ENCODE results near the gene UNC45A.

UNC45A gene

DNA sequence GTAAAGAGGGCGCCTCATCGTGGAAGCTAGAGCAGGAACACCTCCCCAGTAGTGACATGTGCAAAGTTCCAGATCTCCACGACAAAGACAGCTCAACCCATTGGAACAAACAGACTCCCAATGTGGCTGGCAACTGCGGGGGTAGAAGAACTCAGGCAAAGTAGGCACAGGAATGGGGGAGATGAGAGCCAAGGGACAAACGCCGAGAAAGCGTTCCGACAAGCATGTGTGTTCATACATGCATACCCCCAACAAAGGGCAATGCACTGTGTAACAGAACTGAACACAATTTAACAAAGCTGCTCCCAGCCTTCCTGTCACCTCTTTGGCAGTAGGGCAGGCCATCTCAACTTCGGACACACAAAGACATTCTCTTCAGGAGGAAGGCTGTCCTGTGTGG, 31.2 kb downstream of the UNC45A start:
- H3F3A ChIP-seq (ENCODE audit: insufficient read depth, low read length), result no peaks in the 10 kb centered on the region
- H4K20me1 ChIP-seq (ENCODE audit: insufficient read depth, low read length), result no peaks in the 10 kb centered on the region
- H2AFZ ChIP-seq (ENCODE audit: low read length), result no peak overlapping the region
- no peaks in the 10 kb centered on the region for H3K27me3 ChIP-seq (ENCODE audit: insufficient read depth, low read length)
- no peaks in the 10 kb centered on the region for H3K9me2 ChIP-seq (ENCODE audit: low read depth, low read length)
- H3K4me2 ChIP-seq (ENCODE audit: low read length), result no peak overlapping the region
- no peaks in the 10 kb centered on the region for H3K4me1 ChIP-seq (ENCODE audit: insufficient read depth, low read length, severe bottlenecking)
- H3K4me3 ChIP-seq (ENCODE audit: low read depth, low read length, poor library complexity, severe bottlenecking), result no peak overlapping the region
- H3K9me3 ChIP-seq (ENCODE audit: low read length), result no peaks in the 10 kb centered on the region
- no peak overlapping the region for H3K27ac ChIP-seq (ENCODE audit: low read depth, low read length, poor library complexity, severe bottlenecking)
- TF ChIP-seq CTCF (IDR thresholded peaks at IDR 0.05; ENCODE audit: low read length), result no peak
- no peak for TF ChIP-seq EZH2 (IDR thresholded peaks at IDR 0.05; ENCODE audit: borderline replicate concordance, low read length)
- H3K36me3 ChIP-seq (ENCODE audit: insufficient read depth, low read length), result peaks cover 95% of the 10 kb centered on the region
- H3K9ac ChIP-seq (ENCODE audit: low read length), result no peak overlapping the region
- H3K79me2 ChIP-seq (ENCODE audit: insufficient read depth, low read length), result no peaks in the 10 kb centered on the region

GRCh38 chr15:90967206-90967605, 32.1 kb downstream of the UNC45A start:
- H4K20me1 ChIP-seq (ENCODE audit: insufficient read depth, low read length), result no peaks in the 10 kb centered on the region
- TF ChIP-seq CTCF (IDR thresholded peaks at IDR 0.05; ENCODE audit: low read length), result no peak
- no peak for TF ChIP-seq EZH2 (IDR thresholded peaks at IDR 0.05; ENCODE audit: borderline replicate concordance, low read length)
- H3K27ac ChIP-seq (ENCODE audit: low read depth, low read length, poor library complexity, severe bottlenecking), result no peak overlapping the region
- no peak overlapping the region for H3K4me2 ChIP-seq (ENCODE audit: low read length)
- no peak overlapping the region for H3K4me3 ChIP-seq (ENCODE audit: low read depth, low read length, poor library complexity, severe bottlenecking)
- no peaks in the 10 kb centered on the region for H3K9me2 ChIP-seq (ENCODE audit: low read depth, low read length)
- H2AFZ ChIP-seq (ENCODE audit: low read length), result no peak overlapping the region
- no peaks in the 10 kb centered on the region for H3K79me2 ChIP-seq (ENCODE audit: insufficient read depth, low read length)
- H3K9me3 ChIP-seq (ENCODE audit: low read length), result no peaks in the 10 kb centered on the region
- no peak overlapping the region for H3K9ac ChIP-seq (ENCODE audit: low read length)
- H3K36me3 ChIP-seq (ENCODE audit: insufficient read depth, low read length), result peaks cover 87% of the 10 kb centered on the region
- H3K4me1 ChIP-seq (ENCODE audit: insufficient read depth, low read length, severe bottlenecking), result no peaks in the 10 kb centered on the region
- no peaks in the 10 kb centered on the region for H3K27me3 ChIP-seq (ENCODE audit: insufficient read depth, low read length)
- H3F3A ChIP-seq (ENCODE audit: insufficient read depth, low read length), result no peaks in the 10 kb centered on the region

DNA sequence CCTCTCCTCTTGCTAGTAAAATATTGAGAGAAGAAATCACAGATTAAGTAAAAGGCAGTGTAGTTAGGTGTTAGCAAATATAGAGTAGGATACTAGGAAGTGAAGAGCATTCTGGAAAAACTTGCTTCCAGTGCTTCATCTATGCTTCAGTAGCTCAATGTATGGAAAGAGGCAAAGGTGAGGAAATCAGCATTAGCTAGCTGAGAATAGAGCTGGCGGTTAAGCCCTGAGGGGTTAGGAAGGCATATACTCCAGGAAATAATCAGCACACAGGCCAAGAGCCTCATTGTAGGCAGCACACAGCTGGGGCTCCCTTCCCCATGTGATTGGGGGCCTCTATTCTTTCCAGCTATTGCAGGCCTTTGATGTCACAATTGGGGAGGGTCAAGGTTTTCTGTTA, 33.3 kb downstream of the UNC45A start:
- H3K9me2 ChIP-seq (ENCODE audit: low read depth, low read length), result no peaks in the 10 kb centered on the region
- no peak for TF ChIP-seq EZH2 (IDR thresholded peaks at IDR 0.05; ENCODE audit: borderline replicate concordance, low read length)
- TF ChIP-seq CTCF (IDR thresholded peaks at IDR 0.05; ENCODE audit: low read length), result no peak
- no peak overlapping the region for H3K4me3 ChIP-seq (ENCODE audit: low read depth, low read length, poor library complexity, severe bottlenecking)
- H3K9me3 ChIP-seq (ENCODE audit: low read length), result no peaks in the 10 kb centered on the region
- no peaks in the 10 kb centered on the region for H3K79me2 ChIP-seq (ENCODE audit: insufficient read depth, low read length)
- no peak overlapping the region for H3K27ac ChIP-seq (ENCODE audit: low read depth, low read length, poor library complexity, severe bottlenecking)
- H3F3A ChIP-seq (ENCODE audit: insufficient read depth, low read length), result no peaks in the 10 kb centered on the region
- no peaks in the 10 kb centered on the region for H3K27me3 ChIP-seq (ENCODE audit: insufficient read depth, low read length)
- no peak overlapping the region for H2AFZ ChIP-seq (ENCODE audit: low read length)
- peaks cover 86% of the 10 kb centered on the region for H3K36me3 ChIP-seq (ENCODE audit: insufficient read depth, low read length)
- no peaks in the 10 kb centered on the region for H3K4me1 ChIP-seq (ENCODE audit: insufficient read depth, low read length, severe bottlenecking)
- H4K20me1 ChIP-seq (ENCODE audit: insufficient read depth, low read length), result no peaks in the 10 kb centered on the region
- no peak overlapping the region for H3K4me2 ChIP-seq (ENCODE audit: low read length)
- H3K9ac ChIP-seq (ENCODE audit: low read length), result no peak overlapping the region

Data from OCI-LY1 (cell line).